CD4-positive, alpha-beta T cell treated with Interleukin-4 for 4 hours (primary cell): ENCODE data around the gene MOB3A.

Source experiments
- DNase-seq: peaks from one replicate; pipeline ENCODE4 v3.0.0-alpha.2; 2020

Gene MOB3A

GRCh38 chr19:2055931-2056836, 39.9 kb downstream of the MOB3A start:
- DNase-seq = peak; percentile 27

- no peak for DNase-seq
These were observed 41.4 kb downstream of the MOB3A start for GRCh38 chr19:2054763-2055162.

GRCh38 chr19:2053601-2054389, 42.3 kb downstream of the MOB3A start:
- DNase-seq = no peak

- DNase-seq = peak; percentile 68
These were observed 44.1 kb downstream of the MOB3A start for GRCh38 chr19:2051773-2052704.

- DNase-seq = peak; percentile 84
These were observed 44.9 kb downstream of the MOB3A start, which contains the start of gene MKNK2 for GRCh38 chr19:2050991-2051772. Gene MKNK2 (minus strand): TSS chr19:2051244. CDS start chr19:2050851, 393 bp downstream.

- DNase-seq = no peak
These were observed 45.7 kb downstream of the MOB3A start for GRCh38 chr19:2050349-2050990.

GRCh38 chr19:2049741-2050348, 46.3 kb downstream of the MOB3A start:
- DNase-seq = peak; percentile 69

GRCh38 chr19:2048959-2049740, 47.0 kb downstream of the MOB3A start:
- no peak for DNase-seq

GRCh38 chr19:2048104-2048958, 47.8 kb downstream of the MOB3A start:
- DNase-seq = no peak

- peak; percentile 38 for DNase-seq
These were observed 48.5 kb downstream of the MOB3A start for GRCh38 chr19:2047449-2048103.

GRCh38 chr19:2047076-2047448, 49.1 kb downstream of the MOB3A start:
- DNase-seq = no peak

- no peak for DNase-seq
These were observed 49.8 kb downstream of the MOB3A start for GRCh38 chr19:2046046-2046907.

- DNase-seq = no peak
These were observed 50.6 kb downstream of the MOB3A start for GRCh38 chr19:2045501-2046045.

- no peak for DNase-seq
These were observed 51.2 kb downstream of the MOB3A start for GRCh38 chr19:2044709-2045500.

GRCh38 chr19:2043961-2044708, 52.0 kb downstream of the MOB3A start:
- no peak for DNase-seq

- no peak for DNase-seq
These were observed 52.9 kb downstream of the MOB3A start for GRCh38 chr19:2043251-2043641.
